H1 (cell line): ENCODE data around the gene VWA1. TPM values are rescaled to one million over a fixed set of nuclear protein-coding genes. Genes with fewer than 3 reads are reported as not detected.

ENCODE experiments used
- CTCF ChIA-PET: fragments of 300-600 bp; sonication (Branson Sonifier 250); formaldehyde crosslinking; loops from one replicate; lab custom pipeline; 2021; ENCODE audit not compliant: partially characterized antibody; lab: Charles Lee
- POLR2A ChIA-PET: fragments of 300-600 bp; sonication (Branson Sonifier 250); formaldehyde crosslinking; loops from one replicate; lab custom pipeline; 2021; ENCODE audit warnings: inconsistent platforms; ENCODE audit not compliant: partially characterized antibody; lab: Charles Lee
- DNase-seq, 2 experiments: peaks; one replicate each; pipeline versions ENCODE4 v3.0.0 to v3.0.0-alpha.2; 2010 to 2022; ENCODE audit warnings: low spot score in 2 of 2, low read depth in 1 of 2, mixed read lengths in 1 of 2
- FAIRE-seq: peaks from 2 replicates; lab custom pipeline; 2011; peaks lifted over from hg19 to GRCh38; lab: Jason Lieb, UNC
- H2AFZ ChIP-seq: 2 replicates; pipeline ENCODE4 v1.8.1; 2012; ENCODE audit warnings: low read length, inconsistent platforms
- H2AK5ac ChIP-seq: 2 replicates; pipeline ENCODE4 v1.6.1; 2013; ENCODE audit warnings: low read depth, low read length
- H2BK120ac ChIP-seq: replicated peaks from 2 replicates; pipeline ENCODE3; 2013; ENCODE audit warnings: low read depth, low read length, inconsistent platforms
- H2BK12ac ChIP-seq: 2 replicates; pipeline ENCODE4 v1.6.1; 2013; ENCODE audit warnings: low read depth, low read length
- H2BK15ac ChIP-seq: 2 replicates; pipeline ENCODE4 v1.6.1; 2013; ENCODE audit warnings: low read length
- H2BK20ac ChIP-seq: 2 replicates; pipeline ENCODE4 v1.6.1; 2013; ENCODE audit warnings: low read length
- H2BK5ac ChIP-seq: 2 replicates; pipeline ENCODE4 v1.6.1; 2013; ENCODE audit warnings: low read depth, low read length
- H3K14ac ChIP-seq: 2 replicates; pipeline ENCODE4 v1.6.1; 2013; ENCODE audit warnings: inconsistent platforms; ENCODE audit not compliant: insufficient read length
- H3K18ac ChIP-seq: 2 replicates; pipeline ENCODE4 v1.6.1; 2013; ENCODE audit warnings: low read length; ENCODE audit errors: extremely low read depth
- H3K23ac ChIP-seq: 2 replicates; pipeline ENCODE4 v1.6.1; 2013; ENCODE audit warnings: inconsistent platforms; ENCODE audit not compliant: insufficient read length
- H3K23me2 ChIP-seq: 2 replicates; pipeline ENCODE4 v1.6.1; 2013; ENCODE audit warnings: low read depth, low read length
- H3K27ac ChIP-seq: 2 replicates; pipeline ENCODE4 v1.6.1; 2011; ENCODE audit warnings: low read depth, low read length, inconsistent platforms
- H3K27me3 ChIP-seq, 4 experiments: replicated peaks in 1 of 4; 1 replicate in 1 of 4; 2 replicates in 3 of 4; pipeline versions ENCODE4 v1.6.1 to v1.8.1; 2011 to 2013; ENCODE audit warnings: low read length in 3 of 4, mild to moderate bottlenecking in 3 of 4, inconsistent platforms in 2 of 4, mixed read lengths in 2 of 4, moderate library complexity in 1 of 4; ENCODE audit not compliant: control insufficient read depth in 3 of 4, insufficient read depth in 3 of 4; ENCODE audit errors: extremely low read depth in 1 of 4
- H3K36me3 ChIP-seq, 4 experiments: 2 replicates each; pipeline versions ENCODE4 v1.6.1 to v1.8.1; 2011 to 2013; ENCODE audit warnings: mild to moderate bottlenecking in 4 of 4, low read length in 3 of 4, moderate library complexity in 2 of 4, control low read depth in 1 of 4, inconsistent platforms in 1 of 4; ENCODE audit not compliant: insufficient read depth in 4 of 4, control insufficient read depth in 2 of 4
- H3K4ac ChIP-seq: replicated peaks from 2 replicates; pipeline ENCODE3; 2013; ENCODE audit warnings: low read length, low read depth, mixed read lengths, inconsistent platforms; ENCODE audit not compliant: insufficient read length
- H3K4me1 ChIP-seq, 4 experiments: replicated peaks in 1 of 4; 1 replicate in 1 of 4; 2 replicates in 3 of 4; pipeline versions ENCODE4 v1.6.1 to v1.8.1; 2011 to 2013; ENCODE audit warnings: low read length in 3 of 4, inconsistent platforms in 2 of 4, mixed read lengths in 1 of 4; ENCODE audit not compliant: insufficient read depth in 4 of 4, control insufficient read depth in 3 of 4
- H3K4me2 ChIP-seq, 2 experiments: 2 replicates each; pipeline versions ENCODE4 v1.6.1 to v1.8.1; 2011 to 2013; ENCODE audit warnings: low read depth in 2 of 2, low read length in 2 of 2, control low read depth in 1 of 2, inconsistent platforms in 1 of 2, mild to moderate bottlenecking in 1 of 2; ENCODE audit not compliant: insufficient read depth in 1 of 2
- H3K4me3 ChIP-seq, 4 experiments: fragments of 200-600, 300-600 bp in 1 of 4; sonication (generic), shearing (Covaris generic), sonication (Bioruptor Twin) in 1 of 4; 2 replicates each; pipeline versions ENCODE4 v1.5.1 to v1.8.1; 2011 to 2016; ENCODE audit warnings: low read length in 4 of 4, low read depth in 3 of 4, control low read depth in 2 of 4, inconsistent platforms in 2 of 4, mild to moderate bottlenecking in 2 of 4, mixed read lengths in 1 of 4, moderate library complexity in 1 of 4; ENCODE audit not compliant: insufficient read depth in 2 of 4; ENCODE audit errors: extremely low read depth in 1 of 4
- H3K56ac ChIP-seq: replicated peaks from 2 replicates; pipeline ENCODE3; 2013; ENCODE audit warnings: low read depth, mild to moderate bottlenecking, mixed read lengths, low read length, inconsistent platforms; ENCODE audit not compliant: insufficient read length
- H3K79me1 ChIP-seq: 2 replicates; pipeline ENCODE4 v1.6.1; 2013; ENCODE audit warnings: low read depth, low read length, control low read depth
- H3K79me2 ChIP-seq, 2 experiments: 2 replicates each; pipeline versions ENCODE4 v1.6.1 to v1.8.1; 2012 to 2013; ENCODE audit warnings: low read length in 2 of 2, mild to moderate bottlenecking in 2 of 2, inconsistent platforms in 1 of 2; ENCODE audit not compliant: insufficient read depth in 2 of 2, control insufficient read depth in 1 of 2
- H3K9ac ChIP-seq, 4 experiments: replicated peaks in 1 of 4; 1 replicate in 1 of 4; 2 replicates in 3 of 4; pipeline versions ENCODE4 v1.6.1 to v1.8.1; 2011 to 2013; ENCODE audit warnings: low read depth in 3 of 4, low read length in 3 of 4, control low read depth in 2 of 4, mild to moderate bottlenecking in 2 of 4, moderate library complexity in 2 of 4, inconsistent platforms in 1 of 4; ENCODE audit errors: extremely low read depth in 1 of 4
- H3K9me3 ChIP-seq, 2 experiments: 2 replicates each; pipeline versions ENCODE4 v1.6.1 to v1.8.1; 2012 to 2013; ENCODE audit warnings: mild to moderate bottlenecking in 2 of 2, moderate library complexity in 2 of 2, control low read depth in 1 of 2, inconsistent platforms in 1 of 2, low read depth in 1 of 2, low read length in 1 of 2, mixed read lengths in 1 of 2; ENCODE audit not compliant: insufficient read depth in 2 of 2
- H4K20me1 ChIP-seq, 2 experiments: replicated peaks in 1 of 2; 2 replicates each; pipeline versions ENCODE3 to v1.8.1; 2011 to 2013; ENCODE audit warnings: inconsistent platforms in 2 of 2, low read length in 2 of 2, mild to moderate bottlenecking in 1 of 2; ENCODE audit not compliant: insufficient read depth in 2 of 2, control insufficient read depth in 1 of 2
- H4K5ac ChIP-seq: 2 replicates; pipeline ENCODE4 v1.6.1; 2013; ENCODE audit warnings: low read length, low read depth, mixed read lengths, inconsistent platforms; ENCODE audit not compliant: insufficient read length
- H4K8ac ChIP-seq: 2 replicates; pipeline ENCODE4 v1.8.0; 2013; ENCODE audit warnings: mild to moderate bottlenecking, moderate library complexity, low read length, inconsistent platforms; ENCODE audit not compliant: insufficient read depth; ENCODE audit errors: extremely low read depth
- H4K91ac ChIP-seq: replicated peaks from 2 replicates; pipeline ENCODE3; 2013; ENCODE audit warnings: low read length, mixed read lengths, inconsistent platforms; ENCODE audit not compliant: insufficient read length
- CBX5 ChIP-seq: fragments of 300-800, 300-1000 bp; sonication (generic); IDR thresholded peaks from 2 replicates; pipeline ENCODE4 v1.7.1; 2016; ENCODE audit warnings: antibody characterized with exemption, low read length, low read depth
- CHD2 ChIP-seq: IDR thresholded peaks from 2 replicates; pipeline ENCODE4 v1.6.1; 2012; ENCODE audit warnings: low read length, improper control_type of control experiment
- EP300 ChIP-seq, 2 experiments: IDR thresholded peaks; 1 replicate in 1 of 2; 2 replicates in 1 of 2; pipeline ENCODE4 v1.6.1; 2011 to 2012; ENCODE audit warnings: low read depth in 2 of 2, low read length in 2 of 2, mild to moderate bottlenecking in 2 of 2, borderline replicate concordance in 1 of 2, inconsistent platforms in 1 of 2, moderate library complexity in 1 of 2
- POLR2A ChIP-seq, 2 experiments: IDR thresholded peaks; 1 replicate in 1 of 2; 2 replicates in 1 of 2; pipeline ENCODE4 v1.6.1; 2011; ENCODE audit warnings: low read depth in 2 of 2, low read length in 2 of 2, mild to moderate bottlenecking in 2 of 2; ENCODE audit errors: control extremely low read depth in 1 of 2
- POLR2AphosphoS5 ChIP-seq: IDR thresholded peaks from 2 replicates; pipeline ENCODE4 v1.6.1; 2011; ENCODE audit warnings: low read depth, low read length
- RAD21 ChIP-seq, 2 experiments: IDR thresholded peaks in 1 of 2; conservative IDR thresholded peaks in 1 of 2; 2 replicates each; pipeline ENCODE4 v1.6.1; 2011; ENCODE audit warnings: low read depth in 2 of 2, low read length in 2 of 2, improper control_type of control experiment in 1 of 2, inconsistent platforms in 1 of 2, mild to moderate bottlenecking in 1 of 2, moderate library complexity in 1 of 2
- RBBP5 ChIP-seq: IDR thresholded peaks from 2 replicates; pipeline ENCODE4 v1.7.1; 2012; ENCODE audit warnings: low read depth, mild to moderate bottlenecking, inconsistent platforms, low read length, moderate library complexity, borderline replicate concordance
- RFX5 ChIP-seq: IDR thresholded peaks from 2 replicates; pipeline ENCODE4 v1.6.1; 2011; ENCODE audit warnings: low read depth, low read length, improper control_type of control experiment, borderline replicate concordance
- SIRT6 ChIP-seq: IDR thresholded peaks from one replicate; pipeline ENCODE4 v1.7.1; 2012; ENCODE audit warnings: low read length, inconsistent platforms
- SIX5 ChIP-seq: IDR thresholded peaks from 2 replicates; pipeline ENCODE4 v1.6.1; 2011; ENCODE audit warnings: mild to moderate bottlenecking, low read depth, low read length
- SP2 ChIP-seq: IDR thresholded peaks from 2 replicates; pipeline ENCODE4 v1.6.1; 2012; ENCODE audit warnings: mild to moderate bottlenecking, low read length, inconsistent platforms
- SP4 ChIP-seq: IDR thresholded peaks from 2 replicates; pipeline ENCODE4 v1.6.1; 2012; ENCODE audit warnings: low read length, inconsistent platforms
- WGBS, 2 experiments: shearing (Covaris generic) in 1 of 2; methylation state at CpG; one replicate each; pipeline versions ENCODE4 v1.1.6 to v1.1.7; 2013 to 2015; ENCODE audit warnings: low lambda C conversion rate in 2 of 2, mixed read lengths in 2 of 2, inconsistent platforms in 1 of 2, low coverage in 1 of 2, missing lambda C conversion rate in 1 of 2; ENCODE audit not compliant: insufficient replicate concordance in 2 of 2, insufficient coverage in 1 of 2, insufficient read length in 1 of 2; ENCODE audit errors: extremely low coverage in 1 of 2, missing lambda C conversion rate in 1 of 2; 5-methylcytosine and 5-hydroxymethylcytosine counted together
- polyA plus RNA-seq, 7 experiments: library from polyadenylated mRNA; depleted of rRNA in 3 of 7; stranded (reverse) in 5 of 7; unstranded in 2 of 7; fragments of >200 nt in 5 of 7; fragments of 200-250 nt in 2 of 7; gene quantifications; 1 replicate in 5 of 7; 2 replicates in 1 of 7; 4 replicates in 1 of 7; pipeline versions ENCODE4 v1.2.1 to v1.2.3, GENCODE V29; 2011 to 2013; ENCODE audit warnings: missing spikeins in 2 of 7, mixed read lengths in 2 of 7
- total RNA-seq: library from RNA; stranded (reverse); fragmentation: NEBNext Ultra II Directional; extraction: Animal tissue kit (Norgen Biotek cat#: 25700); gene quantifications from 2 replicates; pipeline ENCODE4 v1.2.1, GENCODE V29; 2021

VWA1 gene
- total and polyA plus RNA-seq, 2 of the 8 experiments (the other 6 are each of a cell fraction or from before 2014, with no cell fraction given), result 16.0 to 36.6 TPM

DNA sequence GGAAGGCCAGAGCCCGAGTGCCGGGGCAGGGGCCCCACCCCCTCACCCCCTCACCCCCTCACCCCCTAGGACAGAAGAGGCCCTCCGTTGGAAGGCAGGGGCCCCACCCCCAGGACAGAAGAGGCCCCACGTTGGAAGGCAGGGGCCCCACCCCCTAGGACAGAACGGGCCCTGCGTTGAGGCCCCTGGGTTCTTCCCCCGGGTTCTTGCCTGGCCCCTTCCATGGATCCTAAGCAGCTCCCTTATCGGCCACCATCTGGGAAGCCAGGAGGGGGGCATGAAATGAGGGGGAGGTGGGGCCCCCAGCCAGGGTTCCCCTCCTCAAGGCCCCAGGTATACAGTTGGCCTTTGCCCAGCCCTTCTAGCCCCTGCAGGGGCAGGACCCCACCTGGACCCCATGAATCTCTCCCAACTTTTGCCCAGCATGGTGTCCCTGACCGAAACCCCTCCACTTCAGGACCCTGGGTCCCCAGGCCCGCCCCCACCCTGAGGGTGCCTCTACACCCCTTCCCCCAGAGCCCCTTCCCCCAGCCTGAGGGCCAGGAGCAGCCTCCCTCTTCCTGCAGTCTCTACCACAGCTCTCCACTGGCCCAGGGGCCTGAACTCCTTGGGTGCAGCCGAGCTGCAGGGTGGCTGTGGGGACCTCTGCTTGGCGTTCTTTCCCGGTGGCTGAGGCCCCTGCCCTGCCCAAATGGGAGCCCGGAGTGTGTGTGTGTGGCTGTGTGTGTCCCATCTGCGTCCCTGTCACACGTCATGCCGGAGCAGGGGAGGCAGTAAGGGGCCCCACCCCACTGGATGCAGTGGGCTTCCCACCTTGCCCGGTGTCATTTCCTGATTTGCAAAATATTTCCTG, 4.3 kb upstream of the VWA1 start:
- WGBS, 2 experiments, result 84% methylated on average over 14 of the region's 18 CpGs; no CpG with 5 or more reads in 1 of the 2 experiments
- Histone ChIP-seq H3K27me3 (no peaks in the 10 kb centered on the region), H4K5ac (peak overlapping the region; percentile 40), H3K79me2 (peaks cover 0 to 1% of the 10 kb centered on the region in 2 experiments; a peak in 1 of 4 replicates), H3K9me3 (peaks cover 0 to 3% of the 10 kb centered on the region in 2 experiments; a peak in 1 of 4 replicates), H2BK5ac (peak overlapping the region; percentile 95; the same call in 1 of the 2 replicates), H3K4me3 (no peak overlapping the region), H4K20me1 (no peaks in the 10 kb centered on the region), H2BK15ac (0 out of 2 replicates have a peak overlapping the region, but pooled peaks have one; percentile 88), H3K4me2 (no peak overlapping the region), H4K91ac (peak overlapping the region; percentile 79), H2AFZ (no peak overlapping the region), H3K27ac (no peak overlapping the region), H3K36me3 (no peaks in the 10 kb centered on the region; a peak in 1 of 8 replicates), H3K23ac (no peak overlapping the region), H3K4me1 (peaks cover 0 to 58% (median 43%) of the 10 kb centered on the region in 4 experiments; a peak in 6 of 7 replicates), H3K23me2 (peaks cover 20% of the 10 kb centered on the region; the same call in 1 of the 2 replicates), H2BK12ac (peak overlapping the region; percentile 97; the same call in 1 of the 2 replicates), H3K14ac (no peak overlapping the region), H3K18ac (peak overlapping the region; percentile 75), H2BK120ac (peak overlapping the region; percentile 73), H2AK5ac (no peak overlapping the region), H3K79me1 (no peaks in the 10 kb centered on the region), H4K8ac (peak overlapping the region; percentile 57; the same call in 1 of the 2 replicates), H3K56ac (no peak overlapping the region), H3K9ac (no peak overlapping the region), H3K4ac (peak overlapping the region; percentile 82), H2BK20ac (no peak overlapping the region)
- DNase-seq (no peak), FAIRE-seq (no peak)
- POLR2A ChIA-PET, result interaction anchor here (0.7 to 22.9 kb wide), 11 partner anchors 8 to 144 kb away, joined by 3 to 515 read pairs (median 3); partner anchors contain the start of genes ANKRD65, CCNL2 and MRPL20
- CTCF ChIA-PET, result interaction anchor here (0.7 to 4.4 kb wide), 8 partner anchors 9 to 86 kb away, joined by 3 to 36 read pairs (median 4); no protein-coding TSS in a partner anchor
- TF ChIP-seq SIX5 (no peak), SIRT6 (no peak), CBX5 (no peak), POLR2A (IDR thresholded peaks at IDR 0.05; ENCODE audit: control extremely low read depth in 1 of 2, low read depth in 2 of 2, low read length in 2 of 2) (no peak), POLR2AphosphoS5 (no peak), EP300 (IDR thresholded peaks at IDR 0.05; ENCODE audit: borderline replicate concordance in 1 of 2, low read depth in 2 of 2, low read length in 2 of 2) (no peak), CHD2 (no peak), SP4 (no peak), SP2 (no peak), RFX5 (no peak), RBBP5 (no peak), RAD21 (IDR thresholded peaks at IDR 0.05 in 1 of 2, conservative IDR thresholded peaks at IDR 0.05 in 1 of 2; ENCODE audit: low read depth in 2 of 2, low read length in 2 of 2) (no peak)
